ENCODE data around the gene PTHLH. TPM values are rescaled to one million over a fixed set of nuclear protein-coding genes. Genes with fewer than 3 reads are reported as not detected.

PTHLH gene
- total and polyA plus RNA-seq, 7 experiments from 2014 or later = not detected

GRCh38 chr12:28010036-28010435 is 37.5 kb upstream of the PTHLH start:
- Mint-ChIP-seq H3K36me3 (peaks cover 0 to 7% (median 0%) of the 10 kb centered on the region in 5 donors), H3K27ac (no peak overlapping the region), H3K4me3 (no peak overlapping the region), H3K9me3 (peaks cover 0 to 8% (median 2%) of the 10 kb centered on the region in 11 donors), H3K27me3 (peaks cover 0 to 8% (median 5%) of the 10 kb centered on the region in 5 donors), H3K4me1 (no peaks in the 10 kb centered on the region)
- CTCF ChIA-PET = no interaction called here
- intact Hi-C loops (cut with micrococcal nuclease) = no loop called here
- POLR2A ChIA-PET = no interaction called here
- H3K27me3 ChIP-seq (ENCODE audit: control insufficient read depth in 2 of 2, insufficient read depth in 2 of 2, low read length in 2 of 2) = no peaks in the 10 kb centered on the region
- no peak overlapping the region for H3K27ac ChIP-seq (ENCODE audit: low read depth, low read length)
- H3K4me3 ChIP-seq (ENCODE audit: low read length) = no peak overlapping the region
- ATAC-seq (no peak), DNase-seq (no peak)
- no peaks in the 10 kb centered on the region for H3K9me3 ChIP-seq (ENCODE audit: control insufficient read depth in 2 of 3, low read length in 3 of 3)
- H3K36me3 ChIP-seq (ENCODE audit: control insufficient read depth in 2 of 3, insufficient read depth in 3 of 3, low read length in 3 of 3) = no peaks in the 10 kb centered on the region
- H3K4me1 ChIP-seq (ENCODE audit: control insufficient read depth in 2 of 2, insufficient read depth in 2 of 2, low read length in 2 of 2) = no peaks in the 10 kb centered on the region

- Mint-ChIP-seq H3K9me3 (peaks cover 0 to 15% (median 5%) of the 10 kb centered on the region in 11 donors), H3K4me1 (no peaks in the 10 kb centered on the region), H3K27ac (no peak overlapping the region), H3K27me3 (peaks cover 0 to 6% (median 2%) of the 10 kb centered on the region in 5 donors), H3K36me3 (peaks cover 0 to 3% (median 0%) of the 10 kb centered on the region in 5 donors), H3K4me3 (no peak overlapping the region)
- Histone ChIP-seq H3K36me3 (ENCODE audit: control insufficient read depth in 2 of 3, insufficient read depth in 3 of 3, low read length in 3 of 3) (no peaks in the 10 kb centered on the region), H3K4me3 (ENCODE audit: low read length) (no peak overlapping the region), H3K27me3 (ENCODE audit: control insufficient read depth in 2 of 2, insufficient read depth in 2 of 2, low read length in 2 of 2) (no peaks in the 10 kb centered on the region), H3K9me3 (ENCODE audit: control insufficient read depth in 2 of 3, low read length in 3 of 3) (no peaks in the 10 kb centered on the region), H3K4me1 (ENCODE audit: control insufficient read depth in 2 of 2, insufficient read depth in 2 of 2, low read length in 2 of 2) (no peaks in the 10 kb centered on the region), H3K27ac (ENCODE audit: low read depth, low read length) (no peak overlapping the region)
- intact Hi-C loops (cut with micrococcal nuclease) = no loop called here
- CTCF ChIA-PET = no interaction called here
- no peak for ATAC-seq
- POLR2A ChIA-PET = no interaction called here
- no peak for DNase-seq
These were observed 27.4 kb upstream of the PTHLH start for GRCh38 chr12:27999970-28000369.

GRCh38 chr12:27999521-27999920 is 27.0 kb upstream of the PTHLH start:
- DNase-seq (no peak), ATAC-seq (no peak)
- Mint-ChIP-seq H3K27me3 (peaks cover 0 to 6% (median 3%) of the 10 kb centered on the region in 5 donors), H3K27ac (no peak overlapping the region), H3K9me3 (peaks cover 0 to 15% (median 7%) of the 10 kb centered on the region in 11 donors), H3K4me1 (no peaks in the 10 kb centered on the region), H3K4me3 (no peak overlapping the region), H3K36me3 (peaks cover 0 to 3% (median 0%) of the 10 kb centered on the region in 5 donors)
- Histone ChIP-seq H3K27ac (ENCODE audit: low read depth, low read length) (no peak overlapping the region), H3K36me3 (ENCODE audit: control insufficient read depth in 2 of 3, insufficient read depth in 3 of 3, low read length in 3 of 3) (no peaks in the 10 kb centered on the region), H3K4me1 (ENCODE audit: control insufficient read depth in 2 of 2, insufficient read depth in 2 of 2, low read length in 2 of 2) (no peaks in the 10 kb centered on the region), H3K27me3 (ENCODE audit: control insufficient read depth in 2 of 2, insufficient read depth in 2 of 2, low read length in 2 of 2) (no peaks in the 10 kb centered on the region), H3K9me3 (ENCODE audit: control insufficient read depth in 2 of 3, low read length in 3 of 3) (no peaks in the 10 kb centered on the region), H3K4me3 (ENCODE audit: low read length) (no peak overlapping the region)
- intact Hi-C loops (cut with micrococcal nuclease) = no loop called here
- ChIA-PET CTCF (no interaction called here), POLR2A (no interaction called here)

- no peaks in the 10 kb centered on the region for H3K4me1 ChIP-seq (ENCODE audit: control insufficient read depth in 2 of 2, insufficient read depth in 2 of 2, low read length in 2 of 2)
- ATAC-seq (no peak), DNase-seq (no peak)
- no peak overlapping the region for H3K27ac ChIP-seq (ENCODE audit: low read depth, low read length)
- no peaks in the 10 kb centered on the region for H3K9me3 ChIP-seq (ENCODE audit: control insufficient read depth in 2 of 3, low read length in 3 of 3)
- intact Hi-C loops (cut with micrococcal nuclease) = no loop called here
- Mint-ChIP-seq H3K27ac (no peak overlapping the region), H3K36me3 (peaks cover 0 to 3% (median 0%) of the 10 kb centered on the region in 5 donors), H3K4me1 (no peaks in the 10 kb centered on the region), H3K4me3 (no peak overlapping the region), H3K9me3 (peaks cover 0 to 15% (median 7%) of the 10 kb centered on the region in 11 donors), H3K27me3 (peaks cover 0 to 6% (median 4%) of the 10 kb centered on the region in 5 donors)
- no peaks in the 10 kb centered on the region for H3K27me3 ChIP-seq (ENCODE audit: control insufficient read depth in 2 of 2, insufficient read depth in 2 of 2, low read length in 2 of 2)
- ChIA-PET CTCF (no interaction called here), POLR2A (no interaction called here)
- H3K4me3 ChIP-seq (ENCODE audit: low read length) = no peak overlapping the region
- no peaks in the 10 kb centered on the region for H3K36me3 ChIP-seq (ENCODE audit: control insufficient read depth in 2 of 3, insufficient read depth in 3 of 3, low read length in 3 of 3)
These were observed 26.1 kb upstream of the PTHLH start for GRCh38 chr12:27998658-27999057.

GRCh38 chr12:27998170-27998569 is 25.6 kb upstream of the PTHLH start:
- intact Hi-C loops (cut with micrococcal nuclease) = no loop called here
- peaks cover 0 to 3% (median 0%) of the 10 kb centered on the region in 5 donors for H3K36me3 Mint-ChIP-seq
- Histone ChIP-seq H3K9me3 (ENCODE audit: control insufficient read depth in 2 of 3, low read length in 3 of 3) (no peaks in the 10 kb centered on the region), H3K27ac (ENCODE audit: low read depth, low read length) (no peak overlapping the region), H3K4me3 (ENCODE audit: low read length) (no peak overlapping the region), H3K27me3 (ENCODE audit: control insufficient read depth in 2 of 2, insufficient read depth in 2 of 2, low read length in 2 of 2) (no peaks in the 10 kb centered on the region), H3K4me1 (ENCODE audit: control insufficient read depth in 2 of 2, insufficient read depth in 2 of 2, low read length in 2 of 2) (no peaks in the 10 kb centered on the region), H3K36me3 (ENCODE audit: control insufficient read depth in 2 of 3, insufficient read depth in 3 of 3, low read length in 3 of 3) (no peaks in the 10 kb centered on the region)
- no peak overlapping the region for H3K4me3 Mint-ChIP-seq
- ATAC-seq (no peak), DNase-seq (no peak)
- POLR2A ChIA-PET = no interaction called here
- H3K4me1 Mint-ChIP-seq = no peaks in the 10 kb centered on the region
- H3K27ac Mint-ChIP-seq = no peak overlapping the region
- CTCF ChIA-PET = no interaction called here
- H3K9me3 Mint-ChIP-seq = peaks cover 0 to 15% (median 7%) of the 10 kb centered on the region in 11 donors
- H3K27me3 Mint-ChIP-seq = peaks cover 0 to 6% (median 4%) of the 10 kb centered on the region in 5 donors

- Mint-ChIP-seq H3K4me3 (no peak overlapping the region), H3K27ac (no peak overlapping the region), H3K4me1 (no peaks in the 10 kb centered on the region), H3K36me3 (no peaks in the 10 kb centered on the region), H3K9me3 (peaks cover 0 to 14% (median 4%) of the 10 kb centered on the region in 11 donors), H3K27me3 (peaks cover 0 to 7% (median 4%) of the 10 kb centered on the region in 5 donors)
- Histone ChIP-seq H3K4me1 (ENCODE audit: control insufficient read depth in 2 of 2, insufficient read depth in 2 of 2, low read length in 2 of 2) (no peaks in the 10 kb centered on the region), H3K9me3 (ENCODE audit: control insufficient read depth in 2 of 3, low read length in 3 of 3) (no peaks in the 10 kb centered on the region), H3K27me3 (ENCODE audit: control insufficient read depth in 2 of 2, insufficient read depth in 2 of 2, low read length in 2 of 2) (no peaks in the 10 kb centered on the region), H3K36me3 (ENCODE audit: control insufficient read depth in 2 of 3, insufficient read depth in 3 of 3, low read length in 3 of 3) (no peaks in the 10 kb centered on the region), H3K27ac (ENCODE audit: low read depth, low read length) (no peak overlapping the region), H3K4me3 (ENCODE audit: low read length) (no peak overlapping the region)
- ATAC-seq (no peak), DNase-seq (no peak)
- ChIA-PET CTCF (no interaction called here), POLR2A (no interaction called here)
- intact Hi-C loops (cut with micrococcal nuclease) = no loop called here
These were observed 24.2 kb upstream of the PTHLH start for GRCh38 chr12:27996761-27997160.

GRCh38 chr12:27995406-27995805 is 22.9 kb upstream of the PTHLH start:
- Histone ChIP-seq H3K27me3 (ENCODE audit: control insufficient read depth in 2 of 2, insufficient read depth in 2 of 2, low read length in 2 of 2) (no peaks in the 10 kb centered on the region), H3K27ac (ENCODE audit: low read depth, low read length) (no peak overlapping the region), H3K36me3 (ENCODE audit: control insufficient read depth in 2 of 3, insufficient read depth in 3 of 3, low read length in 3 of 3) (no peaks in the 10 kb centered on the region), H3K9me3 (ENCODE audit: control insufficient read depth in 2 of 3, low read length in 3 of 3) (no peaks in the 10 kb centered on the region), H3K4me3 (ENCODE audit: low read length) (no peak overlapping the region), H3K4me1 (ENCODE audit: control insufficient read depth in 2 of 2, insufficient read depth in 2 of 2, low read length in 2 of 2) (no peaks in the 10 kb centered on the region)
- peaks cover 2 to 10% (median 5%) of the 10 kb centered on the region in 5 donors for H3K27me3 Mint-ChIP-seq
- ATAC-seq (no peak), DNase-seq (no peak)
- intact Hi-C loops (cut with micrococcal nuclease) = no loop called here
- H3K4me1 Mint-ChIP-seq = no peaks in the 10 kb centered on the region
- peaks cover 0 to 14% (median 4%) of the 10 kb centered on the region in 11 donors for H3K9me3 Mint-ChIP-seq
- ChIA-PET CTCF (no interaction called here), POLR2A (no interaction called here)
- H3K36me3 Mint-ChIP-seq = no peaks in the 10 kb centered on the region
- no peak overlapping the region for H3K27ac Mint-ChIP-seq
- H3K4me3 Mint-ChIP-seq = no peak overlapping the region
